ENCODE measurements around the gene LMOD2.

DNA sequence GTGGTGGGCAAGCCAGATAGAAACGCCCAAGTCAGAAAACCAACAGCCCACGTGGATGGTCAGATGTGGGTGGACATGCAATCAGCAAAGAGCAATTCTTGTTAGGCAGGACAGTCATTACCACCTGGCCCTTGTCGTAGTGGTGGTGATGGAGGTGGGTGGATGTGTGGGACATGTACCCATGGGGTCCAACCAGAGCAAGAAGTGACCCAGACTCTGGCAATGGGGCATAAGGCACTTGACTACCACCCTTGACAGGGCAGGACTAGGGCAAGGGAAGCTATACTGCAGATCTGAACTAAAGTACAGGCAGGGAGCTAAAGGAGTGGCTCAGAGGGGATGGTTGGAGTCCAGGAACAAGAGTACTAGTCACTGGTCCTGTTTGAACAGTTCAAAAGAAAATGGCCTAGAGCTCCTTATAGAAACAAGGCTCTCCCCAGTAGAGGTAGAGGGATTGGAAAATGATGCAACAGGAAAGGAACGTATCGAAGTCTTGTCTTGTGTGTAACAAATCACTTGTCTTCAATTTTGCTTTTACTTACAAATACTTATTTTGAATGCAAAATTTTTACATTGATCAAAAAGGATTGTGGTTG lies 17.6 kb downstream of the LMOD2 start:
- TF ChIP-seq POLR2A (IDR thresholded peaks at IDR 0.05; ENCODE audit: low read length): no peak
- no peak for TF ChIP-seq GATA1 (IDR thresholded peaks at IDR 0.05; ENCODE audit: low read depth, low read length)

Data from erythroblast (primary cell).